ENCODE results near the gene LCE1D.

The LCE1D gene

GRCh38 chr1:152795686-152796085, 835 bp upstream of the LCE1D start:
- no peak overlapping the region for H3K27ac Mint-ChIP-seq
- H3K36me3 Mint-ChIP-seq (ENCODE audit: low read depth): no peaks in the 10 kb centered on the region
- no peak for TF ChIP-seq CTCF (IDR thresholded peaks at IDR 0.05; ENCODE audit: unreplicated experiment in 3 of 3)
- H3K4me3 Mint-ChIP-seq: no peak overlapping the region
- no peaks in the 10 kb centered on the region for H3K4me1 Mint-ChIP-seq
- H3K27me3 Mint-ChIP-seq (ENCODE audit: low read depth): no peaks in the 10 kb centered on the region
- H3K9me3 Mint-ChIP-seq: peaks cover 12% of the 10 kb centered on the region

- Mint-ChIP-seq H3K27ac (no peak overlapping the region), H3K4me1 (no peaks in the 10 kb centered on the region), H3K27me3 (ENCODE audit: low read depth) (no peaks in the 10 kb centered on the region), H3K36me3 (ENCODE audit: low read depth) (no peaks in the 10 kb centered on the region), H3K9me3 (peaks cover 33% of the 10 kb centered on the region), H3K4me3 (no peak overlapping the region)
- TF ChIP-seq CTCF (IDR thresholded peaks at IDR 0.05; ENCODE audit: unreplicated experiment in 3 of 3): no peak
These were observed 4.8 kb downstream of the LCE1D start for GRCh38 chr1:152801333-152801732.

GRCh38 chr1:152806576-152806975, 10.1 kb downstream of the LCE1D start, which contains the start of gene LCE1C:
TSS of gene LCE1C (minus strand) at chr1:152806651. CDS start at chr1:152805478, 1,173 bp downstream.
- Mint-ChIP-seq H3K27ac (no peak within 1 kb of the TSS), H3K4me1 (no peaks in the 10 kb centered on the region), H3K36me3 (ENCODE audit: low read depth) (no peaks in the 10 kb centered on the region), H3K9me3 (peaks cover 28% of the 10 kb centered on the region), H3K4me3 (no peak within 1 kb of the TSS), H3K27me3 (ENCODE audit: low read depth) (no peaks in the 10 kb centered on the region)
- TF ChIP-seq CTCF (IDR thresholded peaks at IDR 0.05; ENCODE audit: unreplicated experiment in 3 of 3): no peak

GRCh38 chr1:152811050-152811449, 14.5 kb downstream of the LCE1D start:
- peaks cover 23% of the 10 kb centered on the region for H3K9me3 Mint-ChIP-seq
- H3K27me3 Mint-ChIP-seq (ENCODE audit: low read depth): no peaks in the 10 kb centered on the region
- TF ChIP-seq CTCF (IDR thresholded peaks at IDR 0.05; ENCODE audit: unreplicated experiment in 3 of 3): no peak
- H3K36me3 Mint-ChIP-seq (ENCODE audit: low read depth): no peaks in the 10 kb centered on the region
- H3K4me1 Mint-ChIP-seq: no peaks in the 10 kb centered on the region
- no peak overlapping the region for H3K4me3 Mint-ChIP-seq
- H3K27ac Mint-ChIP-seq: no peak overlapping the region

- H3K27me3 Mint-ChIP-seq (ENCODE audit: low read depth): no peaks in the 10 kb centered on the region
- TF ChIP-seq CTCF (IDR thresholded peaks at IDR 0.05; ENCODE audit: unreplicated experiment in 3 of 3): no peak
- no peaks in the 10 kb centered on the region for H3K4me1 Mint-ChIP-seq
- H3K36me3 Mint-ChIP-seq (ENCODE audit: low read depth): no peaks in the 10 kb centered on the region
- peaks cover 23% of the 10 kb centered on the region for H3K9me3 Mint-ChIP-seq
- H3K4me3 Mint-ChIP-seq: no peak within 1 kb of the TSS
- H3K27ac Mint-ChIP-seq: no peak within 1 kb of the TSS
These were observed 15.2 kb downstream of the LCE1D start, which contains the start of gene LCE1B for GRCh38 chr1:152811671-152812070. TSS of gene LCE1B (plus strand) at chr1:152811971. CDS start at chr1:152812447, 476 bp downstream.

GRCh38 chr1:152817309-152817708, 20.8 kb downstream of the LCE1D start:
- Mint-ChIP-seq H3K9me3 (peaks cover 30% of the 10 kb centered on the region), H3K4me3 (no peak overlapping the region), H3K27ac (no peak overlapping the region), H3K27me3 (ENCODE audit: low read depth) (no peaks in the 10 kb centered on the region), H3K36me3 (ENCODE audit: low read depth) (no peaks in the 10 kb centered on the region), H3K4me1 (no peaks in the 10 kb centered on the region)
- TF ChIP-seq CTCF (IDR thresholded peaks at IDR 0.05; ENCODE audit: unreplicated experiment in 3 of 3): no peak

Data from nephron (organoid).